ENCODE measurements around the gene XRCC1. TPM values are rescaled to one million over a fixed set of nuclear protein-coding genes. Genes with fewer than 3 reads are reported as not detected.

The XRCC1 gene
- total and polyA plus RNA-seq, 10 of the 15 experiments (the other 5 are each of a cell fraction or from before 2014, with no cell fraction given) = 2.0 to 51.1 (median 33.7) TPM

DNA sequence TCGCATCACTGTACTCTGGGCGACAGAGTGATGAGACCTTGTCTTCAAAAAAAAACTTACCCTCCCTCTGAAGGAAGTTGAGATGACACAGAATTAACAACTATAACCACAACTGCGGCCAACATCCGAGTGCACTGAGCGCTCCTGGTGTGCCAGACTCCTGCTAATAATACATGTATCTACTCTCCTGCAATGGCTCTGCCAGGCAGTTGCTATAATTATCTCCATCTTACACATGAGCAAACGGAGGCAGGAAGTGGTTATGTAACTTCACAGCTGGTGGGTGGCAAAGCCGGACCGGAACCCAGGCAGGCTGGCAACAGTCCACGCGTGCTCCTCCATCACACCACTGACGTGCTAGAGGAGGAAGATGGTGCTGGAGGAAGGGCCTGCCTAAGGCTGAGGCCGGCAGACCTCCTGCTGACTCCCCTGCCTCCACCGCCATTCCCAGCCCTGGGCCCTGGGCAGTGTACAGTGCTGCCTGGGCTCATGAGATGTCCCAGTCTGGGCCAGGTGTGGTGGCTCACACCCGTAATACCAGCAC is 12.6 kb downstream of the XRCC1 start:
- ChIA-PET CTCF (interaction anchor here (0.6 to 2.3 kb wide), 3 partner anchors 8 to 162 kb away, joined by 3 to 13 read pairs (median 8); no protein-coding TSS in a partner anchor), POLR2A (interaction anchor here (0.9 kb wide), 1 partner anchor 38 kb away, joined by 10 read pairs; no protein-coding TSS in a partner anchor), SMC1A (ENCODE audit: uncharacterized antibody, unreplicated experiment) (interaction anchor here (1.0 kb wide), 1 partner anchor 12 kb away, joined by 4 read pairs; the partner anchor contains the start of gene XRCC1), RAD21 (ENCODE audit: unreplicated experiment) (interaction anchor here (0.6 to 1.8 kb wide), 2 partner anchors 30 to 32 kb away, joined by 3 to 11 read pairs; partner anchors contain the start of gene ZNF575)
- BruUV-seq (replicated peaks) = no TSS peak
- H3K36me3 ChIP-seq (ENCODE audit: control insufficient read depth in 2 of 2, insufficient read depth in 2 of 2, low read length in 1 of 2) = no peaks in the 10 kb centered on the region; a peak in 1 of 4 replicates
- H3K27ac ChIP-seq (ENCODE audit: control insufficient read depth, insufficient read depth) = peak overlapping the region; percentile 62
- no peaks in the 10 kb centered on the region for H3K9me3 ChIP-seq (replicated peaks; ENCODE audit: control insufficient read depth, insufficient read depth, low read length)
- ATAC-seq (peak; percentile 92), FAIRE-seq (peak; percentile 31), DNase-seq (ENCODE audit: low read depth, low spot score) (peak; percentile 91)
- H3K27me3 ChIP-seq (replicated peaks in 1 of 2; ENCODE audit: control insufficient read depth in 2 of 2, insufficient read depth in 2 of 2, low read length in 1 of 2) = no peaks in the 10 kb centered on the region
- intact Hi-C loops (cut with micrococcal nuclease; ENCODE audit: unreplicated experiment) (no loop called here), in situ Hi-C loops (cut with MboI) (no loop called here)
- H3K79me2 ChIP-seq (ENCODE audit: control insufficient read depth, insufficient read depth, low read length) = no peaks in the 10 kb centered on the region
- no peaks in the 10 kb centered on the region for H4K20me1 ChIP-seq (ENCODE audit: control insufficient read depth, insufficient read depth)
- H2AFZ ChIP-seq (ENCODE audit: control insufficient read depth, low read depth, low read length) = peak overlapping the region; percentile 67
- H3K4me3 ChIP-seq = no peak overlapping the region
- 2% methylated on average over 14 of the region's 14 CpGs for WGBS (ENCODE audit: insufficient coverage, insufficient replicate concordance, low lambda C conversion rate, missing lambda C conversion rate)
- H3K4me1 ChIP-seq (ENCODE audit: control insufficient read depth, insufficient read depth, low read length) = peaks cover 12% of the 10 kb centered on the region
- H3K9ac ChIP-seq (ENCODE audit: control insufficient read depth, insufficient read depth, low read length) = no peak overlapping the region
- peak overlapping the region; percentile 67 for H3K4me2 ChIP-seq (ENCODE audit: control insufficient read depth, insufficient read depth)
- TF ChIP-seq POLR2AphosphoS2 (IDR thresholded peaks at IDR 0.05; ENCODE audit: low read depth, low read length) (no peak), CHD4 (IDR thresholded peaks at IDR 0.05) (0 out of 2 replicates have a peak, but pooled peaks have one; percentile 73), BHLHE40 (IDR thresholded peaks at IDR 0.05; ENCODE audit: borderline replicate concordance in 1 of 2, low read depth in 2 of 2, low read length in 1 of 2) (peak in 1 of 2 experiments; percentile 74; a peak in 3 of 4 replicates), BACH1 (IDR thresholded peaks at IDR 0.05; ENCODE audit: borderline replicate concordance) (0 out of 2 replicates have a peak, but pooled peaks have one; percentile 27), SREBF2 (IDR thresholded peaks at IDR 0.05; ENCODE audit: low read length) (no peak), RAD51 (IDR thresholded peaks at IDR 0.05) (no peak), RUNX3 (IDR thresholded peaks at IDR 0.05; ENCODE audit: low read length) (peak; percentile 90), CREB1 (IDR thresholded peaks at IDR 0.05; ENCODE audit: low read depth) (peak; percentile 33; the same call in 1 of the 2 replicates), ZNF384 (IDR thresholded peaks at IDR 0.05; ENCODE audit: borderline replicate concordance, low read depth, low read length) (peak; percentile 13; the same call in 1 of the 2 replicates), TCF12 (IDR thresholded peaks at IDR 0.05; ENCODE audit: low read depth, low read length) (0 out of 2 replicates have a peak, but pooled peaks have one; percentile 45), GABPA (IDR thresholded peaks at IDR 0.05; ENCODE audit: low read depth) (0 out of 2 replicates have a peak, but pooled peaks have one; percentile 14), TCF3 (IDR thresholded peaks at IDR 0.05; ENCODE audit: borderline replicate concordance, insufficient read depth, low read depth, low read length) (peak; percentile 20; the same call in 1 of the 2 replicates), PKNOX1 (IDR thresholded peaks at IDR 0.05) (no peak), ATF7 (IDR thresholded peaks at IDR 0.05; ENCODE audit: low read depth) (peak; percentile 66), KAT2A (conservative IDR thresholded peaks at IDR 0.05; ENCODE audit: control insufficient read depth, low read depth, low read length) (no peak), YY1 (IDR thresholded peaks at IDR 0.05; ENCODE audit: low read depth, low read length) (peak; percentile 21; the same call in 1 of the 2 replicates), DPF2 (IDR thresholded peaks at IDR 0.05) (peak; percentile 85), LARP7 (IDR thresholded peaks at IDR 0.05) (peak; percentile 67; the same call in 1 of the 2 replicates), JUNB (IDR thresholded peaks at IDR 0.05) (no peak), MYC (IDR thresholded peaks at IDR 0.05; ENCODE audit: insufficient read depth, insufficient read length, insufficient replicate concordance, low read length, severe bottlenecking) (no peak), NBN (IDR thresholded peaks at IDR 0.05) (0 out of 2 replicates have a peak, but pooled peaks have one; percentile 28), IKZF1 (conservative IDR thresholded peaks at IDR 0.05) (peak; percentile 81), ZNF217 (IDR thresholded peaks at IDR 0.05) (peak; percentile 12; the same call in 1 of the 2 replicates), JUND (IDR thresholded peaks at IDR 0.05; ENCODE audit: low read depth, low read length) (no peak)
- TF ChIP-seq, protein P1, sequence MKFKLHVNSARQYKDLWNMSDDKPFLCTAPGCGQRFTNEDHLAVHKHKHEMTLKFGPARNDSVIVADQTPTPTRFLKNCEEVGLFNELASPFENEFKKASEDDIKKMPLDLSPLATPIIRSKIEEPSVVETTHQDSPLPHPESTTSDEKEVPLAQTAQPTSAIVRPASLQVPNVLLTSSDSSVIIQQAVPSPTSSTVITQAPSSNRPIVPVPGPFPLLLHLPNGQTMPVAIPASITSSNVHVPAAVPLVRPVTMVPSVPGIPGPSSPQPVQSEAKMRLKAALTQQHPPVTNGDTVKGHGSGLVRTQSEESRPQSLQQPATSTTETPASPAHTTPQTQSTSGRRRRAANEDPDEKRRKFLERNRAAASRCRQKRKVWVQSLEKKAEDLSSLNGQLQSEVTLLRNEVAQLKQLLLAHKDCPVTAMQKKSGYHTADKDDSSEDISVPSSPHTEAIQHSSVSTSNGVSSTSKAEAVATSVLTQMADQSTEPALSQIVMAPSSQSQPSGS (IDR thresholded peaks at IDR 0.05; ENCODE audit: low read length) = peak; percentile 32; the same call in 1 of the 2 replicates

Data from GM12878 (cell line).